22Rv1 (cell line): Measurements from ENCODE around the gene PDGFRA.

ENCODE experiments used
- CTCF ChIP-seq: fragments of 450-650 bp; IDR thresholded peaks from 2 replicates; pipeline ENCODE4 v1.5.1; 2017; ENCODE audit warnings: mild to moderate bottlenecking
- ZFX ChIP-seq: fragments of 450-650 bp; IDR thresholded peaks from 2 replicates; pipeline ENCODE4 v1.6.1; 2017; ENCODE audit warnings: antibody characterized with exemption, borderline replicate concordance

- no peak for TF ChIP-seq CTCF
- no peak for TF ChIP-seq ZFX
These were observed 79.0 kb downstream of the PDGFRA start for GRCh38 chr4:54308110-54308509.
